HG03342 (cell line): Measurements from ENCODE around the gene RBM20.
"Not testable (repeated sequence)": the region's sequence is repeated elsewhere in the genome, so short reads cannot be mapped to it uniquely, and the experiment has no call there.

Experiments used
- ATAC-seq: cut with Tn5 transposase; IDR thresholded peaks from one replicate; pipeline ENCODE4 v1.9.1; 2021; ENCODE audit warnings: mild to moderate bottlenecking, moderate library complexity; ENCODE audit not compliant: unreplicated experiment

RBM20 gene

DNA sequence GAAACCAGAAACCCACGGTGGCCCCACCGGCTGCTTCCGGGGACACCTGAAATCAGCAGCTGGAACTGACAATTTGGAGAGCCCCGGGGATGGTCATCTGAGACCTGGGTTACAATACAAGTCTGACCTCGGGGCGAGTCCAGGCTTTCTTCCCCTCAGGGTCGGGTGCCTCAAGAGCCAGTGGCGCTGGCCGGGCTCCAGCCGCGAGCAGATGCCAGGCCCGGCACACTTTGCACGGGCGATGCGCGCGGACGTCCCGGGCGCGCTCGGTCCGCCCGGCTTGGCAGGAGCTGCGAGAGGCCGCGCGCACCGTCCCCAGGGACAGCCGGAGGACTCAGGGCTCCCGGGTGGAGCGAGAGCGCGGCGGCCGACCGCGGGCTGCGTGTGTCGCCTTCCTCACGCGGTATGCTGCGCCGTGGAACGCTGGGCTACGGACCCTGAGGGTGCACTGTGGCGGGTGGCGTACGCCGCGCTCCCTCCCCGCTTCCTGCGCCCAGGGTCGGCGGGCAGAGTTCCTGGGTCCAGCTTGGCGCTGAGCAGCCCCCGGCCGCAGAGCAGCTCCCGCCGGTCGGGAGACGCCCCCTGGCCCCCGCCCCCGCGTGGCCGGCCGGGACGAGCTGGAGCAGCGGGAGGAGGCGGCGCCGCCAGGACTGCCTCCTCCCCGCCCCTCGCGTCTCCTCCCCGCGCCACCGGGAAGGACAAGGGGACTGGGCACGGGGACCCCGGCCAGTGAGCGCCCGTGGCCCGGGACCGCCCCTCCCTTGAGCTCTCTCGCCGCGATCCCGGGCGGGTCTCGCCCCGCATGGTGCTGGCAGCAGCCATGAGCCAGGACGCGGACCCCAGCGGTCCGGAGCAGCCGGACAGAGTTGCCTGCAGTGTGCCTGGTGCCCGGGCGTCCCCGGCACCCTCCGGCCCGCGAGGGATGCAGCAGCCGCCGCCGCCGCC lies at the start of gene RBM20:
Gene RBM20 (plus strand): TSS at position 684 of the 945 bp plus-strand sequence. CDS start 119 bp downstream, at position 803.
- no peak for ATAC-seq

DNA sequence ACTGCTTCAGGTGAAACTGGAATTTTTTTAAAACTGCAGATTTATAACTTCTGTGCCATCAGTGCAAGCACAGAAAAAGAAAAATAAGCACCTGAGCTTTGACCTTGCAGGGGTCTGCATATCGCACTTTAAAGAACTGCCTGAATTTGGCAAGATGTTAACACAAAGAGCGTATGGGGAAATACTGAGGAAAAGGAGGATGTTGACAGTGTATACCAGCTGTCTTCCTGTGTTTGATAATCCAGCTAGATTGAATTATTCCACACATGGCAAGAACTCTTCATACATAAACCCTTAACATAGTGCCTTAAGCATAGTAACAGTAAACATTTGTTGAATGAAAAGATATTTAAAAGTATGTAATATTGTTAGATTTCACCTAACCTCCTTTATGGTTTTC lies 46.7 kb upstream of the RBM20 start:
- ATAC-seq, result no peak

DNA sequence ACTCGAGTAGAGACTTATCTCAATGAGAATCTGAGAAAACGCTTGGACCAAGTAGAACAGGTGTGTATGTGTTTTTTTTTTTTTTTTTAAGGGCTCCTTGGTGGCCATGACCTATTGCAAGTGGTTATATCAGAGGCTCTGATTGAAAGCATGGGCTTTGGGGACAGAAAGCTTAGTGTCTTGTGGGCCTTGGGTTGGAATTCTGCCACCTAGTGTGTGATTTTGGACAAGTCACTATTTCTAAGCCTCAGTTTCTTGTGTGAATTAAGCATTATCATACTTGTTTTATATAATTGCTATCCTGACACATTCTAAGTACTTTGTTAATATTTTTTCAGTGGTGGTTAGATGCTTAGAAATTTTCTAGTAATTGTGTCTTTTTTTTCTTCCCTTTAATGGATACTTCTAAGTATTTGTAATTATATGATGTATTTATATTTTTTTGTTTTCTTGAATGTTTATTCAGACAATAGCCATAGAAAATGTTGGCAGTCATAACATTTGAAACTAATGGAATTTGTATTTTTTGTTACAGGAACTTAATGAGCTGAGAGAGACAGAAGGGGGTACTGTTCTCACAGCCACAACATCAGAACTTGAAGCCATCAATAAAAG lies 43.5 kb upstream of the RBM20 start:
- ATAC-seq, result peak; percentile 77

DNA sequence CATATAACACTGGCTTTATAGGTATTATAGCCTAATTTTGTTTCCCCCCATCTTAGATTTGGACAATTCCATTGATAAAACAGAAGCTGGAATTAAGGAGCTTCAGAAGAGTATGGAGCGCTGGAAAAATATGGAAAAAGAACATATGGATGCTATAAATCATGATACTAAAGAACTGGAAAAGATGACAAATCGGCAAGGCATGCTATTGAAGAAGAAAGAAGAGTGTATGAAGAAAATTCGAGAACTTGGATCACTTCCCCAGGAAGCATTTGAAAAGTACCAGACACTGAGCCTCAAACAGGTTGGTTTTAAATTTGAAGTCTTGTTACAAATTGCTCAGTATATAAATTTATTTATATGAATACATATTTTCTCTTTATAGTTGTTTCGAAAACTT lies 42.6 kb upstream of the RBM20 start:
- no peak for ATAC-seq

DNA sequence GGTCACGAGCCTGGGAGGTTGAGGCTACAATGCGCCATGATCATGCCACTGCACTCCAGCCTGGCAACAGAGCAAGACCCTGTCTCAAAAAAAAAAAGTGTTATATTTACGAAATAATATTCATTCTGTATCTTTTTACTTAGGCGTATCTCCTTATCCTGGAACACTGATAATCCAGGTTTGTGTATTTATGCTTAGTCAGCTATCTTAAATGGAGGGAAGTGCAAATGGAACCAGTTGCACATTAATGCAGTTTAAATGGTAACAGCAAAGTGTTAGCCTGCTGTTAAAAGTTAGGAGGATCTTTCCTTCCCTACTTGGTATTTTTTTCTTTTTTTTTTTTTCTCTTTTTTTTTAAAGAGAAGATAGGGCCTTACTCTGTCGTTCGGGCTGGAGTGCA lies 36.0 kb upstream of the RBM20 start:
- ATAC-seq, result no peak

DNA sequence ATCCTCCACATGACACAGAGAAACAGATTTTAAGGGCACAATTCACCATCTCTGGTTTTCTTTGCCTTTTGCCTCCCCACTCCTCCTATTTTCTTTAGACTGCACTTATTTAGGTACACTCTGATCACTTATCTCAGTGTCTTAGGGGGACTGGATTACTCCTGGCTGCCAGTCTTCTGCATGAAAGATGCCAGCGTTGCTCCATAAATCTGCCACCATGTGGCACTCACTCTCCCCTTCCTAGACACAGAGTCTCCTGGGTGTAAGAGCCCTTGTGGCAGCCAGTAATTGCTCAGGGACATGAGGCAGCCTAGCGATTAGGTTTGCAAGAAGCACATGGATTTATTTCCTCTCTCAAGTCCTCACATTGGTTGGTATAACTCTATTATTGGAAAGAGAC lies 34.5 kb upstream of the RBM20 start:
- ATAC-seq, result no peak

DNA sequence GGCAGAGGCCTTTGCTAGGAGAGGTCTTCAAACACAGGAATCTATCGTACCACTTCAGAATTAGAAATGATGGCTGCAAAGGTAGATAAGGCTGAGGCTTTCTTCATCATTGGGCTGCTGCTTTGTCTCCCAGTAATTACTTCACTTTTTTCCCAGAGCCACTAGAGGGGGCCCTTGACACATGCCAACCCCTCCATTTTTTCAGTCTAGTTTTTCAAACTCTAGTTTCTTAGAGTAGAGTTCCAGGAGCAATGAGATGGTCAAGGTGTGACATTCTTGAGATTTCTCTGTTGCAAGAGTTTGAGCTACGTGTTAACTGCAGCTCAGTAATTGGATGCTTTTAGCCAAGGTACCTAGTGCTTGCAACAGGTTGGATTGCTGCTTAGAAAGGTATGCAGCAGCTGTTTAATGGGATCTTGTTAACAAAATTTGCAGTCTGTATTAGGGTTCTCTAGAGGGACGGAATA lies 33.8 kb upstream of the RBM20 start:
- no peak for ATAC-seq

DNA sequence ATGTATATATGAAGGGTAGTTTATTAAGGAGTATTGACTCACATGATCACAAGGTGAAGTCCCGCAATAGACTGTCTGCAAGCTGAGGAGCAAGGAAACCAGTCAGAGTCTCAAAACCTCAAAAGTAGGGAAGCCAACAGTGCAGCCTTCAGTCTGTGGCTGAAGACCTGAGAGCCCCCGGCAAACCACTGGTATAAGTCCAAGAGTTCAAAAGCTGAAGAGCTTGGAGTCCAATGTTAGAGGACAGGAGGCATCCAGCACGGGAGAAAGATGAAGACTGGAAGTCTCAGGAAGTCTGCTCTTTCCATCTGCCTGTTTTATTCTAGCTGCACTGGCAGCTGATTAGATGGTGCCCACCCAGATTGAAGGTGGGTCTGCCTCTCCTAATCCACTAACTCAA lies 33.4 kb upstream of the RBM20 start:
- not testable (repeated sequence) for ATAC-seq

DNA sequence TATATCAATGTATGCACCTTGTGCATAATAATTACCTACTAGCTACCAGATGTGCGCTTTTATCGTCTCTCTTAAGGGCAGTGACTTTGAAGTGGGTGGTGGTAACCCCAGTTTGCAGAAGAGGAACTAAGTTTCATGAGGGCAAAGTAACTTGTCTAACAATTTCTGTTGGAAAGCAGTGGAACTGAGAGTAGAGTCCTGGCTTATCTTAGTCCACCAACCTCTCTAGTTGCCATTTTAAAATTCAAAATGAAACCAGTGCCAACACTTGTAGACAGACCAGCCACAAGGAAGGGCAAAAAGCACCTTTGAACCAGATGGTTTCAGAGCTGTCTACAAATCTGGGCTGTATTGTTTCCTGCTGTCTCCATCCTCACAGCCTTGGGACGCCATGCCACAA lies 32.0 kb upstream of the RBM20 start:
- peak; percentile 32 for ATAC-seq

DNA sequence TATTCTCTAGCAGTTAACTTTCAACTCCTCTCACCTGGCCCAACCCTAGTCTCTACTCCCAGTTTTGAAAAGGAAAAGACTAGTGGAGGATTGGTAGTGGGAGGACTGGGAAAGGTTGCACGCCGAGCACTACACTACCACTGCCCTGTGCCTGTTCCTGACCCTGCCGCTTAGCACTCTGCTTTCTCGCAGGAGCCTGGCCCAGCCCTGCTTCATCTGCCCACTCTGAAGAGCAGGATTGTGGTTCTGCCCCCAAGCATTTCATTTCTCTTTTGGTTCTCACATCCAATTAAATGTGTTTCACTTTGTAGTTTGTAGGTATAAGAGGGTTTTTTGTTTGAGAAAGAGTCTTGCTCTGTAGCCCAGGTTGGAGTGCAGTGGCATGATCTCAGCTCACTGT lies 31.5 kb upstream of the RBM20 start:
- no peak for ATAC-seq

DNA sequence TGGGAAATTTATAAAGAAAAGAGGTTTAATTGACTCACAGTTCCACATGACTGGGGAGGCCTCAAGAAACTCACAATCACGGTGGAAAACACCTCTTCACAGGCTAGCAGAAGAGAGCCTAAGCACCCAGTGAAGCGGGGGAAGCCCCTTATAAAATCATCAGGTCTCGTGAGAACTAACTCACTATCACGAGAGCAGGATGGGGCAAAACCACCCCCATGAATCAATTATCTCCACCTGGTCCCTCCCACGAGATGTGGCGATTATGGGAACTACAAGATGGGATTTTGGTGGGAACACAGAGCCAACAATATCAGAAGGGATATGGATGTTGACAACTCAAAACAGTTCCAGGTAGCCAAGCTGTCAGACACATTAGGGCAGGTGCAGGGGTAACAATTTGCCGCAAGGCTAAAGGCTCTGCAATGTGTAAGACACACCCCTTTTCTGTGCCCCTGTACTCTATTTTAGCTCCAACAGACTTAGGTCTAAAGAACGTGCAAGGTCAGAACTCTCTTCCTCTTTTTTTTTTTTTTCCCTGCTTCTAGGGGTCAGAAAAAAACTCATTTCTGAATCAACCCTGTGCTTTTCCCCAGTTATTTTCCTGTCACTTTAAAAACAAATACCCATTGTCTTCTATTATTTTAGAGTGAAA lies 30.7 kb upstream of the RBM20 start:
- no peak for ATAC-seq

DNA sequence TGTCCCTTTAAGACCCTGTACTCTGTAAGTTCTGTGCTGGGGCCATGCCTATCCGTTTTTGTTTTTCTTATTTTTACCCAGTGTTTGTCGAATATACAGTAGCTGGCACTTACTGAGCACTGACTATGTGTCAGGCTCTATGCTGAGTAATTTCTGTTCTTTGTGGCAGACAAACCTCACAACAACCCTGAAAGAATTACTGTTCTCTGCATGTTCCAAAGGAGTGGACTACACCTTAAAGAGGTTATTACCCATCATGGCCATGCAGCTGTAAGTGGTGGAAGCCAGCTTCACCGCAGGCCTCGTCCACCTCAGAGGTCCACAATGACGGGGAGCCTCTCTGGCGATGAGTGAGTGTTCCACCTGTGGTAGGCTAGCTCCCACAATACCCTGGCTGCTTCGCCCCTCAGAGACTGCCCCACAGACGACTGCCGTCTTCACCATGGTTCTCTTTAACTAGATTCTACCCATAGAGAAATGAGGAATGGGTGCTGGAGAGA lies 30.1 kb upstream of the RBM20 start:
- ATAC-seq, result no peak

DNA sequence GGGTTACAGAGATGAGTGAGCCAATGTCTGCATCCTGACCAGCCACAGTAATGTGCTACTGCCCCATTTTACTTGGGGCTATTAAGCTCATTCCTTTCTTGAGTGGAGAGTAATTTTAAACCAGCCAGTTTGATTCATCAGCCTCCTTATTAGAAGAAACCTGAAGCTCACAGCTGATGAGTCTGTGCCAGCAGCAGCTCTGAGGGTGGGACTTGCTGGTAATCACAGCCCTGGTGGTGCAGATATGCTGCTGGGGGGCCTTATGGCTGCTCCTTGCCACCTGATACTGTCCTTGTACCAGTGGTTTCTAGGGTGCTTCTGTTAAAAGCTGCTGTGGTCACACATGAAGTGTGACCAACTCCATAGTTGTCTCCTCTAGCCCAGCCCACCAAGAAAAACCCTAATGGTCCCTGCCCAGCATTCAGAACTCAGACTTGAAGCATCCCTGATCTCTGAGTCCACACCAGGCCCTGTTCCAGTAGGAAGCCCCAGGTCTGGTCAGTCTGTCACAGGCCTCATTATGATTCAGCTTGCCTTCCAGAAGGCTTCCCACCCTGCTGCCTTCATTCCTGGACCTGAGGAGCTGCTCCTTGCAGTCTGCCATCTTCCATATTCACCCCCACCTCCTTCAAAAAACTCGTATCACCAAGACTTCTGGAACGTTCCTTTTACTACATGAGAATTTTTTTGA lies 28.9 kb upstream of the RBM20 start:
- no peak for ATAC-seq

DNA sequence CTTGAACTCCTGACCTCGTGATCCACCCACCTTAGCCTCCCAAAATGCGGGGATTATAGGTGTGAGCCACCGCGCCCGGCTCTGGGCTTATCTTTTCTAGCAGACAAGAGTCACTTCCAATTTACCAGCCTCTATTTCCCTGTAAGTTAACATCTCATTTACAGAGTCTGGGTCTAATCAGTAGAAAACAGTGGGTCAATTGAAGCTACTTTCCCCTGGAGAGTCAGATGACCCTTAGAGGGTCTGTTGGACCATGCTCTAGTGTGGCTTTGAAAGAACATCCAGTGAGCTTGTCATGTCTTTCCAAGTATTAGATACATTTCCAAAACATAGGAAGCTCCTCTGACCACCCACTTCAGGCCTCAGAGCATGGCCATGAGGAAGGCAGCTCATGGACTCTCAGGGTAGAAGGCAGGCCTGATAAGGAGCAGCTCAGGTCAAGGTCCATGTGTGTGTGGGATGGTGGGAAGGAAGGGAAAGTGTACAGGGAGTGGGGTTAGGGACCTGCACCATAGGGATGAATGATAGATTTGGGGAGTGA lies 27.6 kb upstream of the RBM20 start:
- ATAC-seq, result no peak

DNA sequence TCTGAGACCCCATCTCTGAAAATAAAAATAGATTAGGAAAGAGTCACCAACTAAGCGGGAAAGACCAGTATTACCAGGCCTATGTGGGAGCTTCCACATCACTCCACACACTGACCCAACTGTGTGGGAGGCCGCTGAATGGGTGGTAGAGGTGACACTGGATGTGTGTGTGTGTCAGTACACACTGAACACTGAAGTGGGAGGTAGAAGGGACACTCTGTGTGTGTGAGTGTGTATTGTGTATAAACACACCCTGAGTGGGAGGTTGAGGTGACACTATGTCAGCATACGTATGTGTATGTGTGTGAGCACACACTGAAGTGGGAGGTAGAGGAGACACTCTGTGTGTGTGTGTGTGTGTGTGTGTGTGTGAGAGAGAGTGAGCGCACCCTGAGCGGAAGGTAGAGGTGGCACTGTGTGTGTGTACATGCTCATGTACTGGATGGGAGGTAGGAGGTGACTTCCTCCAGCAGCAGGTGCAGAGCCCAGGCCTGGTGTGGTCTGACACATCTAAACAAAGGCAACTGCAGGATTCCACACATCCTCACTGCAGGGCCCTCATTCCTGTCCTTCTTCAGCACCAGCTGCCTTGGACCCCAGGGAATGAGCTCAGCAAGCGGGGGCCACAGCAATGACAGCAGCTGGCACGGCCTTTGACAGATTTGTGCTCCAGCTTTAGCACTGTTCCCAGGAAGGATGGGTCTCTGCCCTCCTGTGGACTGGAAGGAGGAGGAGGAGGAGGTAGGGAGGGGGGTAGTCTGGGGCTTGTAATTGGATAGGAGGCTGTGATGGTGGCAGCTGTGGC lies 26.5 kb upstream of the RBM20 start:
- no peak for ATAC-seq

DNA sequence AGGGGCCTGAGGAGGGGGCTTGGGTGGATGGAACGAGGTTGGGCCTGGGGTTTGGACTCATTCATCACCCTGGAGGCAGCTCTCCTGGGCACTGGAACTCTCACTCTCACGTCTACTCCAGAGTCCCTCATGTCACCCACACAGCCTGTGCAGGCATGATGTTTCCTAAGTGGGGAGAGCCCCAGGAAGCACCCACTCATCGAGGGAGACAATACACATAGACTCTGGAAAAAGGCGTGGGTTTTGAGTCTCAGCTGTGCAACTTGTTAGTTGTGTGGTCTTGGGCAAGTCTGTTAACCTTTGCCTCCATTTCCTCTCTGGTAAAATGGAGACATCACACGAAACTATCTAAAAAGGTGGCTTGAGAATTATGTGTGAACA lies 25.9 kb upstream of the RBM20 start:
- no peak for ATAC-seq

DNA sequence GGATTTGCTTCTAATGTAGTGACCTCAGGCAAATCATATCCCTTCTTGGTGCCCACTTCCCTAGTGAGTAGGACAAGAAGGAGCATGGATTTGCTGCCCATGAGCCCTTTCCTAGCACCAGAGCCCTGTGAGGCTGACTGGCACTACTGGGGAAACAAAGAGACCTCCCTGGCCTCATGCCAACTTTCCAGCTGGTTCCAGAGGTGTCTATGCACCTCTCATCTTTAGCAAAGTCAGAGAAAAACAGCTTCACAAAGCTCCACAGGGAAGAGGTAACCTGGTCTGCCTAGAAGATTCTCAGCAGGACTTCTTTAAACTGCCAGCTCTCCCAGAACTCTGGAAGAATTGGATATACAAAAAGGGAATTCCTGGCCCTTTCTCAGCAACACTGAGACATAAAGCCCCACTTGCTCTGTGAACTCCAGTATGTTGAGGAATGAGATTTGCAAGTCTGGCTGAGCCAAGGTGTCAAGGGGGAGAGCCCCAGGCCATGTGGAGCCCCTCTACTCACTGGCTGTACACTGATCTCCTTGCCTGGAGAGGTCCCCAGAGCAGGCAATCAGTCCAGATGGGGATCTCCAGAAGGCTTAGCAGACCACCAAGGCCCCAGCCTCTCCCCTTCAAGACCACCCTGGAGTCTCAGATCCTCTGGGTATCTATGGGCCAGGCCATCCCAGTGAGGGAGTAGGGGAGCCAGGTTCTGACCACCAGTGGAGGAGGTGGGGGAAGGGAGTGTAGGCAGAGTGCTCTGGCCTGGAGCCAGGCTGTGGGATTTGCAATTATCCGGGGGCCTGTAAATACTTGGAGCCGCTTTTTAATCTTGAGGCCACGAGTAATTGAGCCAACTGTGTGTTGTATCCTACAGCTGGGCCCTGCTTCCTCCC lies 24.4 kb upstream of the RBM20 start:
- no peak for ATAC-seq

DNA sequence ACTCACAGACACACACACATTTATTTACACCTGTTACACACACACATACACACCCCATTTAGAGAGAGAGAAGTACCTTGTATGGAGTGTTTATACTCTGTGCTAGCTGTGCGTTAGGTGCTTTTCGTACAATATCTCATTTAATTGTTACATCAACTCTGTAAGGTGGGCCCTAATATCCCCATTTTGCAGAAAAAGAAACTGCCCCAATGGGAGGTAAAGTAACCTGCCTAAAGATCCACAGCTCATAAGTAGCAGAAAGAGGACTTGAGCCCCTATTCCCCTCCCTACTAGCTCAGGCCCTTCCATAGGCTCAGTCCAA lies 23.8 kb upstream of the RBM20 start:
- ATAC-seq, result no peak

DNA sequence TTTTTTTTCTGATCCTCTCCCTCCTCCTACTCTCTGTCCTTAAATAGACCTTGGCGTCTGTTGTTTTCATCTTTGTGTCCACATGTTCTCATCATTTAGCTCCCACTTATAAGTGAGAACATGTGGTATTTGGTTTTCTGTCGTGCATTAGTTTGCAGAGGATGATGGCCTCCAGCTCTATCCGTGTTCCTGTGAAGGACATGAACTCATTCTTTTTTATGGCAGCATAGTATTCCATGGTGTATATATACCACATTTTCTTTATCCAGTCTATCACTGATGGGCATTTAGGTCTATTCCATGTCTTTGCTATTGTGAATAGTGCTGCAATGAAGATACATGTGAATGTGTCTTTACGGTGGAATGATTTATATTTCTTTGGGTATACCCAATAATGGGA lies 20.8 kb upstream of the RBM20 start:
- ATAC-seq, result not testable (repeated sequence)
